Activated CD4-positive, alpha-beta memory T cell treated with anti-CD3 and anti-CD28 coated beads, Interleukin-2, amount 10 ng/mL, durations not matched to agents 7 days and 5 days (primary cell): ENCODE measurements around the gene TTC23. TPM values are rescaled to one million over a fixed set of nuclear protein-coding genes. Genes with fewer than 3 reads are reported as not detected.
"Not testable (repeated sequence)": the region's sequence is repeated elsewhere in the genome, so short reads cannot be mapped to it uniquely, and the experiment has no call there.

ENCODE experiments used
- CTCF ChIA-PET: fragments of 350-600 bp; sonication (Branson Sonifier 250); formaldehyde crosslinking; loops from one replicate; lab custom pipeline; 2021; ENCODE audit warnings: antibody characterized with exemption, inconsistent platforms; lab: Charles Lee
- POLR2A ChIA-PET: fragments of 350-600 bp; sonication (Branson Sonifier 250); formaldehyde crosslinking; loops from one replicate; lab custom pipeline; 2021; ENCODE audit warnings: antibody characterized with exemption; lab: Charles Lee
- DNase-seq: peaks from one replicate; pipeline ENCODE4 v3.0.0-alpha.2; 2020
- H3K27ac Mint-ChIP-seq: one replicate; pipeline ENCODE4 v1.8.0; 2021; ENCODE audit warnings: mild to moderate bottlenecking, mixed read lengths
- H3K27me3 Mint-ChIP-seq: one replicate; pipeline ENCODE4 v1.8.0; 2021; ENCODE audit warnings: mixed read lengths
- H3K36me3 Mint-ChIP-seq: one replicate; pipeline ENCODE4 v1.8.0; 2021; ENCODE audit warnings: low read depth, mixed read lengths
- H3K4me1 Mint-ChIP-seq: one replicate; pipeline ENCODE4 v1.8.0; 2021; ENCODE audit warnings: mixed read lengths
- H3K4me3 Mint-ChIP-seq: one replicate; pipeline ENCODE4 v1.8.0; 2021; ENCODE audit warnings: mild to moderate bottlenecking, mixed read lengths
- H3K9me3 Mint-ChIP-seq: one replicate; pipeline ENCODE4 v1.8.0; 2021; ENCODE audit warnings: mixed read lengths
- total RNA-seq, 2 experiments: library from RNA; stranded (reverse); gene quantifications; one replicate each; pipeline ENCODE4 v1.2.3, GENCODE V29; 2021

Gene TTC23
- total RNA-seq, 2 experiments from 2014 or later: 1.6 to 2.1 TPM

DNA sequence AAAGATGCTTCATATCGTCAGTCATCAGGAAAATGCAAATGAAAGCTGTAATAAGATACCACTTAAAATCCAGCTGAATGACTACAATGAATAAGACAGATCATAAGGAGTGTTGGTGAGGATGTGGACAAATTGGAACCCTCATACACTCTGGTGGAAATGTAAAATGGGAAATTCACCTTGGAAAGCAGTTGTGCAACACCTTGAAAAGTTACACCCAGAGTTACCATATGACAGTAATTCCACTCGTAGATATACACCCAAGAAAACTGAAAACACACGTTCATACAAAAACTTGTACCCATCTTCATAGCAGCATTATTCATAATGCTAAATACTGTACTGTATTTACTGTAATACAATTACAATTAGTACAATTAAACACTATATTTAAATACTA is 2.3 kb downstream of the TTC23 start:
- POLR2A ChIA-PET: no interaction called here
- no peak overlapping the region for H3K27ac Mint-ChIP-seq
- H3K4me1 Mint-ChIP-seq: peaks cover 10% of the 10 kb centered on the region
- H3K27me3 Mint-ChIP-seq: peaks cover 3% of the 10 kb centered on the region
- H3K9me3 Mint-ChIP-seq: no peaks in the 10 kb centered on the region
- CTCF ChIA-PET: interaction anchor here (0.7 to 1.1 kb wide), 2 partner anchors 12 to 320 kb away, joined by 3 to 4 read pairs; no protein-coding TSS in a partner anchor
- no peak for DNase-seq
- no peak overlapping the region for H3K4me3 Mint-ChIP-seq
- peaks cover 5% of the 10 kb centered on the region for H3K36me3 Mint-ChIP-seq

DNA sequence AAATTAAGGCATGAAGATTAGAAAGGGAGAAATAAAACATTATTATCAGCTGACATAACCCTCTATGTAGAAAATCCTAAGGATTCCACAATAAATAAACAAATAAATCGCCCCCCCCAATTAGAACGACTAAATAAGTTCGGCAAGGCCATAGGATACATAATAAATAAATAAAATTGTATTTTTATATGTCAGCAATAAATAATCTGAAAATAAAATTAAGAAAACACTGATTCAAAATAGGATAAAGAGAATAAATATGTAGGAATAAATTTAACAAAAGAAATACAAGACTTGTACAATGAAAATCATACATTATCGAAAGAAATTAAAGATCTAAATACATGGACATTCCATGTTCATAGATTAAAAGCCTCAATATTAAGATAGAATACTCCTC is 5.1 kb downstream of the TTC23 start:
- Mint-ChIP-seq H3K4me3 (no peak overlapping the region), H3K27me3 (peaks cover 3% of the 10 kb centered on the region), H3K36me3 (no peaks in the 10 kb centered on the region), H3K27ac (no peak overlapping the region), H3K4me1 (peaks cover 6% of the 10 kb centered on the region), H3K9me3 (no peaks in the 10 kb centered on the region)
- ChIA-PET CTCF (interaction anchor here (1.0 kb wide), 1 partner anchor 144 kb away, joined by 3 read pairs; no protein-coding TSS in a partner anchor), POLR2A (no interaction called here)
- no peak for DNase-seq

DNA sequence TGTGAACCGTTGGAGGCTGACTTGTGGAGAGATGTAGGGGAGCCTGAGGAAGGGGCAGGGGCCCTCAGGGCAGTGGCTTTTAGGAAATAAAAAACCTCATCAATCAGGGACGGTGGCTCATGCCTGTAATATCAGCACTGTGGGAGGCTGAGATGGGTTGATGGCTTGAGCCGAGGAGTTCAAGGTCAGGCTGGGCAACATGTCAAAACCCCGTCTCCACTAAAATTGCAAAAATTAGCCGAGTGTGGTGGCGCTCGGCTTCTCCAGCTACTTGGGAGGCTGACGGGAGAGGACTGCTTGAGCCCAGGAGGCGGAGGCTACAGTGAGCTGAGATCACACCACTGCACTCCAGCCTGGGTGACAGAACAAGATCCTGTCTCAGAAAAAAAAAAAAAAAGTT is 7.6 kb downstream of the TTC23 start:
- Mint-ChIP-seq H3K4me1 (peaks cover 8% of the 10 kb centered on the region), H3K27me3 (peaks cover 3% of the 10 kb centered on the region), H3K36me3 (no peaks in the 10 kb centered on the region), H3K9me3 (no peaks in the 10 kb centered on the region), H3K27ac (no peak overlapping the region), H3K4me3 (no peak overlapping the region)
- CTCF ChIA-PET: no interaction called here
- POLR2A ChIA-PET: interaction anchor here (1.2 kb wide), 1 partner anchor 10 kb away, joined by 3 read pairs; the partner anchor contains the start of gene LRRC28
- DNase-seq: no peak

DNA sequence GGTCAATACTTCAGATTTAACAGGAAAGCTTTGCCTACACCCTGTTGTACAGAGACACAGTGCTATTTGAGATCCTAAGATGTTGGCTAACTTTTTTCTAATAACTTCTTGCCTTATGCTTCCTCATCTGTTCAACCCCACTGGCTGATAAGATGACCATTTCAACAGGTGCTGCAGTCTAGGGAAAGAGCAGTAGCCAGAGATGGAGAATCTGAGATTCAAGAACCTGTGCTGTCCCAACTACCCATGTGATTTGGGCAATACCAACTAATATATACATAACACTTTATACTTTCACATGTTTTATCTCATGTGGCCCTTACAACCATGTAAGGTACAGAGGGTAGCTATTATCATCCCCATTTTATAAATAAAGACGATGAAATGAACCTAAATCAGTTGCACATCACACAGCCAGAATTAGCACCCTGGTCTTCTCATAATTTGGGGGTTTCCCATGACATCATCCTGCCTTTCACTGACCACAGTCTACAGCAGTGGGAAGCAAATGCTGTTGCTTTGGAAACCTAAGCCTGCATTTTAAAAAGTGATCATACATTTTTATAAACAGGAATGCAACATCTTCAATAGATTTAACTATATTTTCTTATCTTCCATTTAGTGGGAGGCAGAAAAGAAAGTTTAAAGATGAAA is 9.7 kb downstream of the TTC23 start:
- peaks cover 8% of the 10 kb centered on the region for H3K4me1 Mint-ChIP-seq
- H3K9me3 Mint-ChIP-seq: no peaks in the 10 kb centered on the region
- no peak overlapping the region for H3K4me3 Mint-ChIP-seq
- ChIA-PET POLR2A (no interaction called here), CTCF (interaction anchor here (1.0 kb wide), 1 partner anchor 8 kb away, joined by 3 read pairs; no protein-coding TSS in a partner anchor)
- no peak overlapping the region for H3K27ac Mint-ChIP-seq
- DNase-seq: no peak
- H3K36me3 Mint-ChIP-seq: no peaks in the 10 kb centered on the region
- peaks cover 3% of the 10 kb centered on the region for H3K27me3 Mint-ChIP-seq

DNA sequence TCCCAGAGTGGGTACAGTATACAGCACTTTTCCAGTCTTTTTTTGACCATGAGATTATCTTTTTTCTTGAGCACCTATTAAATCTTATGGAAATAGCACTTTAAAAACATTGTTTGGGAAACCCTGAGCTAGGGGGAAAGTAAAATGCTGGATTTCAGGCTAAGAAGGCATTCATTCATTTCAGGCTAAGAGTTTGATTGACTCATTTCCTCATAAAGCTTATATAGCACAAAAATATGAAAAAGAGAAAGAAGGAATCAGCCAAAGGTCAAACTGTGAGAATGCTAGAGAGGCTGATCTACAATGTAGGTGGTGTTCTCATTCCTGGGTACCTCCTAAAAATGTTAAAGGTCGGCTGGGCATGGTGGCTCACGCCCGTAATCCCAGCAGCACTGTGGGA is 10.5 kb downstream of the TTC23 start:
- H3K4me1 Mint-ChIP-seq: peaks cover 8% of the 10 kb centered on the region
- no peak overlapping the region for H3K4me3 Mint-ChIP-seq
- ChIA-PET POLR2A (no interaction called here), CTCF (no interaction called here)
- no peaks in the 10 kb centered on the region for H3K36me3 Mint-ChIP-seq
- no peaks in the 10 kb centered on the region for H3K9me3 Mint-ChIP-seq
- no peak overlapping the region for H3K27ac Mint-ChIP-seq
- peaks cover 3% of the 10 kb centered on the region for H3K27me3 Mint-ChIP-seq
- DNase-seq: no peak

DNA sequence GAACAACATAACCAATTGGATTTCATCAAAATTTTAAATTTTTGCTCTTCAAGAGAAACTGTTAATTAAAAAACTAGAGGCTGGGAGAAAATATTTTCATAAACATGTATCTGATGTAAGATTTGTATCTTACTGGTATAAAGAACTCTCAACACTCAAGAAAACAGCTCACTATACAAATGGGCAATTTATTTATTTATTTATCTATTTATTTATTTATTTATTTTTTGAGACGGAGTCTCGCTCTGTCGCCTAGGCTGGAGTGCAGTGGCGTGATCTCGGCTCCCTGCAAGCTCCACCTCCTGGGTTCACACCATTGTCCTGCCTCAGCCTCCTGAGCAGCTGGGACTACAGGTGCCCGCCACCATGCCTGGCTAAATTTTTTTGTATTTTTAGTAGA is 15.2 kb downstream of the TTC23 start:
- H3K9me3 Mint-ChIP-seq, H3K4me3 Mint-ChIP-seq, CTCF ChIA-PET, H3K27ac Mint-ChIP-seq, H3K4me1 Mint-ChIP-seq, H3K36me3 Mint-ChIP-seq, H3K27me3 Mint-ChIP-seq, DNase-seq, POLR2A ChIA-PET: not testable (repeated sequence)

DNA sequence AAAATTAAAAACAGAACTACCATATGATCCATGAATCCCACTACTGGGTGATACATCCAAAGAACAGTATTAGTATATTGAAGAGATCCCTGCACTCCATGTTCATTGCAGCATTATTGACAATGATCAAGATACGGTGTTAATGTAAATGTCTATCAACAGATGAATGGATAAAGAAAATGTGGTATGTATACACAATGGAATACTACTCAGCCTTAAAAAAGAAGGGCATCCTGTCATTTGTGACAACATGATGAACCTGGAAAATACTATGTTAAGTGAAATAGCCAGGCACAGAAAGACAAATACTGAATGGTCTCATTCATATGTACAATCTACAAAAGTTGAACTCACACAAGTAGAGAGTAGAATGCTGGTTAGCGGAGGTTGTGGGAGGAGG is 16.6 kb downstream of the TTC23 start:
- POLR2A ChIA-PET: no interaction called here
- Mint-ChIP-seq H3K4me3 (no peak overlapping the region), H3K9me3 (no peaks in the 10 kb centered on the region), H3K27ac (no peak overlapping the region), H3K4me1 (no peaks in the 10 kb centered on the region), H3K36me3 (no peaks in the 10 kb centered on the region), H3K27me3 (peaks cover 2% of the 10 kb centered on the region)
- DNase-seq: no peak
- CTCF ChIA-PET: no interaction called here

DNA sequence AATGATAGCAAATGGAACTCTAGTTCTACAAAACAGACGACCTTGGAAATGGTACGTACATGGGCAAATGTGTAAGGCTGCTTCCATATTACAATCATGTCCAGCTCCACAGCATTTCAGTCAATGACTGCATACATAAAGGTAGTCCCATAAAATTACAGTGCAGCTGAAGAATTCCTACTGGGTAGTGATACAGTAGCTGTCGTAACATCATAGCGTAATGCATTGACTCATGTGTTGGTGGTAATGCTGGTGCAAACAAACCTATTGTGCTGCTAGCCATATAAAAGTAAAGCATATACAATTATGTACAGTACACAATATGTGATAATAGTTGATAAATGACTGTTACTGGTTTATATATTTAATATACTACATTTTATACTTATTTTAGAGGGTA is 18.5 kb downstream of the TTC23 start:
- ChIA-PET POLR2A (no interaction called here), CTCF (interaction anchor here (0.6 kb wide), 1 partner anchor 16 kb away, joined by 3 read pairs; no protein-coding TSS in a partner anchor)
- Mint-ChIP-seq H3K27ac (no peak overlapping the region), H3K36me3 (no peaks in the 10 kb centered on the region), H3K4me3 (no peak overlapping the region), H3K4me1 (no peaks in the 10 kb centered on the region), H3K27me3 (peaks cover 2% of the 10 kb centered on the region), H3K9me3 (no peaks in the 10 kb centered on the region)
- DNase-seq: no peak

DNA sequence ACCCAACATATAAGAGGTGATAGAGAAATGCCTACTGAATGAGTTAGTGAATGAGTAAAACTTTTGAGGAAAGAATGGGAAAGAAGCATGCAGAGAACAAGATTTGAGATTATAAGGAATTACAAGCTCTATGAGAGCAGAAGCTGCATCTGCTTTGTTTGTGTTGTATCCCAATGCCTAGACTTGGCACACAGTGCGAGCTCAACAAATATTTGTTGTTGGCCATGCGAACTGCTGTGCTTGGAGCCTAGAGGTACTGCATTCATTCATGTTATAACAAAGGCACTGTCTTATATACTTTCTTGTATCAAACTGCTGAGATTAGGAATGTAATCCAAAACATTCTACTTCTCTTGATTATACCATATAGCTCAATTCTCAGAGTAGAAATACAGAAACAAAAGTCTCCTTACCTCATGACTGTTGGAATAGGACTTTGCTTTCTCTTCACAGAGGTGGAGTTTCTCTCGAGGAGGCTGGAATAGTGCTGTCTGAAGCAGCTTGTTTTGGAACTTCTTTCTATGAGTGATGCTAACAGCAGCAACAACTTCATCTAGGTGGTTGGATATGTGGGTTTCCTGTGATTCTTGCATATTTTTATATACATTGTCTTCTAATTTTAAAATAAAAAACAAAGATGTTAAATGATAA is 21.1 kb downstream of the TTC23 start:
- no peak for DNase-seq
- Mint-ChIP-seq H3K9me3 (no peaks in the 10 kb centered on the region), H3K4me1 (no peaks in the 10 kb centered on the region), H3K4me3 (no peak overlapping the region), H3K36me3 (no peaks in the 10 kb centered on the region), H3K27me3 (peaks cover 2% of the 10 kb centered on the region), H3K27ac (no peak overlapping the region)
- POLR2A ChIA-PET: no interaction called here
- CTCF ChIA-PET: interaction anchor here (0.7 to 0.8 kb wide), 2 partner anchors 9 to 15 kb away, joined by 3 to 4 read pairs; no protein-coding TSS in a partner anchor

DNA sequence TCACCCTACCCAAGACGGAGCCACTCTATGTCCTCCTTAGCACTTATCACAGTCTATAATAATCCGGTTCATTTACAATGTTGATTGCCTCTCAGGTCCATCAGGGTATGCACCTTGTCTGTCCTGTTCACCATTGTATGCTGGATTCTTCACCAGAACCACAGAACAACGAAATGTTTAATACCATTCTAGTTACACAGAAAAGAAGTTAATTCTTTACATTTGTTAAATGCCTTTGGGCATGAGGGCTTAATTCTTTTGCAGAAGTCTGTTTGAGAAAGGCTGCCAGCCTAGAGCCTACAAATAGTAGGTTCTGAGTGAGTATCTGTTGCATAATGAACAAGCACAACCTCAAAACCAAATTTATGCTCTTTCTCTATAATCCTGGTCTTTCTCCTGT is 22.6 kb downstream of the TTC23 start:
- no peaks in the 10 kb centered on the region for H3K27me3 Mint-ChIP-seq
- no peaks in the 10 kb centered on the region for H3K4me1 Mint-ChIP-seq
- CTCF ChIA-PET: no interaction called here
- H3K36me3 Mint-ChIP-seq: no peaks in the 10 kb centered on the region
- H3K9me3 Mint-ChIP-seq: no peaks in the 10 kb centered on the region
- H3K4me3 Mint-ChIP-seq: no peak overlapping the region
- POLR2A ChIA-PET: no interaction called here
- no peak for DNase-seq
- H3K27ac Mint-ChIP-seq: no peak overlapping the region

DNA sequence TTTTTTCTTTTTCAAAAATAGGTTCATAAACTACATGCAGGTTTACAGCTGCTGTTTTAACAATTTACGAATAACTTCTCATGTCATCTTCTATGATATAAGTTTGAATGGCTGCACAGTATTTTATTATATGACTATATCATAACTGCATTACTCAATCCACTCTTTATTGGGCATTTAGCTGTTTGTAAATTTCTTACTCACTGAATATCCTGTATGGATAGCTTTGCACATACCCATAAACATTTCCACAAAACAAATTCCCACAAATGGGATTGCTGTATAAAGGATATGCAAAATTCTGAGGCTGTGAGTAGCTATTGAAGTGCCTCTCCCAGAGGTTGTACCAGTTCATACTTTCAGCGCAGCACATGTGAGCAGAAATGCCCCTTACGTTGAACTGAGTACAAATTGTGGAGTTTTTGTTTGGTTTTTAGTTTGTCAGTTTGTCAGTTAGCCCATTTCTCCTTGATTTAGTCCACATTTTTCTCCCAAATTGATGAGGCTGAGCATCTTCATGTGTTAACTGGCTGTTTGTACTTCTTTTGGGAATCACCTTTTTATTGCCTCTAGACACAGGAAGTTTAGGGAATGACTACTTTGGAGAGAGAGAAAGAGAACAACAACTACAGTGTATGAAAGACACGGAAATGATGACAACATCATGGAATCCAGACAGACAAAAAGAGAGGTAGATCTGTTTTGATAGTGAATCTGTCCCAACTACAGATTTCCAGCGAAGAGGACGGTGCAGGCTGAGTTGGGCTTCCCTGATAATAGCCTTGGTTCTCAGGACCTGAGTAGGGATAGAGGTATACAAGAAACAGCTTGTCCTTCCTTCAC is 24.8 kb downstream of the TTC23 start:
- no peak for DNase-seq
- Mint-ChIP-seq H3K36me3 (no peaks in the 10 kb centered on the region), H3K9me3 (no peaks in the 10 kb centered on the region), H3K4me1 (no peaks in the 10 kb centered on the region), H3K27ac (no peak overlapping the region), H3K27me3 (no peaks in the 10 kb centered on the region), H3K4me3 (no peak overlapping the region)
- ChIA-PET CTCF (no interaction called here), POLR2A (no interaction called here)

DNA sequence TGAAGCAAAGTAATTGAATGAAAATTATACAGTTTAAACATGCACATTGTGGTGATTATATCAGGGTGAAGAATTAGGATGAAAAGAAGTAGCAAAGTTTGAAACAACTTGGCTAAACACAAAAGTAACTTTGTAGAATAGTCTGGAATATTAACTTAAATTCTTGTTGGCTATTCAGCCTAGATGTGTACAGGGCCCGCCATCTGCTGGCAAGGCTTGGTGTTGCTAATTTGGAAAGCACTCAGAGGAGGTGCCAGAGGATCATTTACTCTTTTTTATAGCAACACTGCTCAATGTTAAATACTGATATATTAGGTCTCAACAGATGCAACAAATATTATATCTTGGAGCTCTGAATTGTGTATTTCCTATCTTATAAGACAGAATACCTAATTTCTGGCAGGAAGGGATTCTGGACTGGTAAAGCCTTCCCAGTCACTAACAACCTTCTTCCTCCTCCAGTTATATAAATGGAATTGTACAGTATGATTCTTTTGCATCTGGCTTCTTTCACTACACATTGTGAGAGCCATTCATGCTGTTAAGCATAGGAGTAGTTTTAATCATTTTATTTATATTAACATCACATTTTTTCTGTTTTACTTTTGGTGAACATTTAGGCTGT is 36.1 kb downstream of the TTC23 start:
- H3K27ac Mint-ChIP-seq: no peak overlapping the region
- DNase-seq: peak; percentile 73
- no peak overlapping the region for H3K4me3 Mint-ChIP-seq
- no peaks in the 10 kb centered on the region for H3K36me3 Mint-ChIP-seq
- no peaks in the 10 kb centered on the region for H3K9me3 Mint-ChIP-seq
- H3K4me1 Mint-ChIP-seq: no peaks in the 10 kb centered on the region
- H3K27me3 Mint-ChIP-seq: no peaks in the 10 kb centered on the region
- CTCF ChIA-PET: interaction anchor here (0.6 to 3.2 kb wide), 12 partner anchors 9 to 691 kb away, joined by 3 to 19 read pairs (median 4); partner anchors contain the start of gene SYNM
- POLR2A ChIA-PET: no interaction called here
